ENCODE data around the gene NCDN.

Gene NCDN

GRCh38 chr1:35597870-35598269 is 40.3 kb downstream of the NCDN start:
- POLR2A ChIA-PET: no interaction called here
- H3K4me1 ChIP-seq (ENCODE audit: control extremely low read depth in 1 of 4, control insufficient read depth in 4 of 4, insufficient read depth in 4 of 4, low read length in 3 of 4): peaks cover 0 to 8% (median 5%) of the 10 kb centered on the region in 4 experiments
- H3K9me3 ChIP-seq (ENCODE audit: control extremely low read depth in 1 of 5, control insufficient read depth in 4 of 5, insufficient read depth in 2 of 5, low read depth in 1 of 5, low read length in 4 of 5): no peaks in the 10 kb centered on the region
- no peak overlapping the region for H3K4me3 ChIP-seq (ENCODE audit: control insufficient read depth in 1 of 7, extremely low read depth in 1 of 7, insufficient read depth in 4 of 7, low read depth in 2 of 7, low read length in 6 of 7)
- H3K27ac ChIP-seq (ENCODE audit: insufficient read depth in 1 of 2, low read depth in 1 of 2, low read length in 2 of 2, poor library complexity in 1 of 2, severe bottlenecking in 2 of 2): no peak overlapping the region
- peaks cover 9 to 48% (median 16%) of the 10 kb centered on the region in 4 experiments for H3K36me3 ChIP-seq (ENCODE audit: control insufficient read depth in 4 of 4, insufficient read depth in 4 of 4, low read length in 3 of 4)
- H3K27me3 ChIP-seq (replicated peaks in 2 of 5; ENCODE audit: control insufficient read depth in 4 of 5, insufficient read depth in 5 of 5, low read length in 4 of 5): no peaks in the 10 kb centered on the region
- no CpG with 5 or more reads among the region's 5 CpGs for WGBS (ENCODE audit: insufficient coverage)
- CTCF ChIA-PET: no interaction called here
- no peak for DNase-seq

GRCh38 chr1:35598895-35599294 is 41.3 kb downstream of the NCDN start:
- Histone ChIP-seq H3K9me3 (ENCODE audit: control extremely low read depth in 1 of 5, control insufficient read depth in 4 of 5, insufficient read depth in 2 of 5, low read depth in 1 of 5, low read length in 4 of 5) (no peaks in the 10 kb centered on the region), H3K36me3 (ENCODE audit: control insufficient read depth in 4 of 4, insufficient read depth in 4 of 4, low read length in 3 of 4) (peaks cover 12 to 52% (median 21%) of the 10 kb centered on the region in 4 experiments), H3K27ac (ENCODE audit: insufficient read depth in 1 of 2, low read depth in 1 of 2, low read length in 2 of 2, poor library complexity in 1 of 2, severe bottlenecking in 2 of 2) (no peak overlapping the region), H3K4me3 (ENCODE audit: control insufficient read depth in 1 of 7, extremely low read depth in 1 of 7, insufficient read depth in 4 of 7, low read depth in 2 of 7, low read length in 6 of 7) (no peak overlapping the region), H3K4me1 (ENCODE audit: control extremely low read depth in 1 of 4, control insufficient read depth in 4 of 4, insufficient read depth in 4 of 4, low read length in 3 of 4) (no peaks in the 10 kb centered on the region), H3K27me3 (replicated peaks in 2 of 5; ENCODE audit: control insufficient read depth in 4 of 5, insufficient read depth in 5 of 5, low read length in 4 of 5) (no peaks in the 10 kb centered on the region)
- POLR2A ChIA-PET: interaction anchor here (1.2 kb wide), 1 partner anchor 21 kb away, joined by 3 read pairs; no protein-coding TSS in a partner anchor
- no peak for DNase-seq
- WGBS (ENCODE audit: insufficient coverage): 100% methylated on average over 1 of the region's 2 CpGs
- CTCF ChIA-PET: interaction anchor here (1.7 kb wide), 1 partner anchor 16 kb away, joined by 3 read pairs; no protein-coding TSS in a partner anchor

- DNase-seq: no peak
- ChIA-PET POLR2A (interaction anchor here (1.2 kb wide), 1 partner anchor 21 kb away, joined by 3 read pairs; no protein-coding TSS in a partner anchor), CTCF (interaction anchor here (1.7 kb wide), 1 partner anchor 16 kb away, joined by 3 read pairs; no protein-coding TSS in a partner anchor)
- Histone ChIP-seq H3K9me3 (ENCODE audit: control extremely low read depth in 1 of 5, control insufficient read depth in 4 of 5, insufficient read depth in 2 of 5, low read depth in 1 of 5, low read length in 4 of 5) (no peaks in the 10 kb centered on the region), H3K4me1 (ENCODE audit: control extremely low read depth in 1 of 4, control insufficient read depth in 4 of 4, insufficient read depth in 4 of 4, low read length in 3 of 4) (no peaks in the 10 kb centered on the region), H3K36me3 (ENCODE audit: control insufficient read depth in 4 of 4, insufficient read depth in 4 of 4, low read length in 3 of 4) (peaks cover 12 to 52% (median 24%) of the 10 kb centered on the region in 4 experiments), H3K4me3 (ENCODE audit: control insufficient read depth in 1 of 7, extremely low read depth in 1 of 7, insufficient read depth in 4 of 7, low read depth in 2 of 7, low read length in 6 of 7) (no peak overlapping the region), H3K27ac (ENCODE audit: insufficient read depth in 1 of 2, low read depth in 1 of 2, low read length in 2 of 2, poor library complexity in 1 of 2, severe bottlenecking in 2 of 2) (no peak overlapping the region), H3K27me3 (replicated peaks in 2 of 5; ENCODE audit: control insufficient read depth in 4 of 5, insufficient read depth in 5 of 5, low read length in 4 of 5) (no peaks in the 10 kb centered on the region)
- WGBS (ENCODE audit: insufficient coverage): 97% methylated on average over 3 of the region's 3 CpGs
Measured at GRCh38 chr1:35599411-35599810, 41.8 kb downstream of the NCDN start.

- H3K27ac ChIP-seq (ENCODE audit: insufficient read depth in 1 of 2, low read depth in 1 of 2, low read length in 2 of 2, poor library complexity in 1 of 2, severe bottlenecking in 2 of 2): no peak overlapping the region
- WGBS (ENCODE audit: insufficient coverage): 95% methylated on average over 3 of the region's 3 CpGs
- POLR2A ChIA-PET: no interaction called here
Measured at GRCh38 chr1:35600593-35600992, 43.0 kb downstream of the NCDN start.

GRCh38 chr1:35603468-35603867 is 45.9 kb downstream of the NCDN start:
- Histone ChIP-seq H3K9me3 (ENCODE audit: control extremely low read depth in 1 of 5, control insufficient read depth in 4 of 5, insufficient read depth in 2 of 5, low read depth in 1 of 5, low read length in 4 of 5) (no peaks in the 10 kb centered on the region), H3K27me3 (replicated peaks in 2 of 5; ENCODE audit: control insufficient read depth in 4 of 5, insufficient read depth in 5 of 5, low read length in 4 of 5) (no peaks in the 10 kb centered on the region), H3K4me3 (ENCODE audit: control insufficient read depth in 1 of 7, extremely low read depth in 1 of 7, insufficient read depth in 4 of 7, low read depth in 2 of 7, low read length in 6 of 7) (no peak overlapping the region), H3K27ac (ENCODE audit: insufficient read depth in 1 of 2, low read depth in 1 of 2, low read length in 2 of 2, poor library complexity in 1 of 2, severe bottlenecking in 2 of 2) (no peak overlapping the region), H3K4me1 (ENCODE audit: control extremely low read depth in 1 of 4, control insufficient read depth in 4 of 4, insufficient read depth in 4 of 4, low read length in 3 of 4) (no peaks in the 10 kb centered on the region), H3K36me3 (ENCODE audit: control insufficient read depth in 4 of 4, insufficient read depth in 4 of 4, low read length in 3 of 4) (peaks cover 12 to 70% (median 47%) of the 10 kb centered on the region in 4 experiments)
- ChIA-PET CTCF (interaction anchor here (0.7 to 2.1 kb wide), 2 partner anchors 35 to 124 kb away, joined by 3 to 10 read pairs; no protein-coding TSS in a partner anchor), POLR2A (interaction anchor here (0.6 kb wide), 1 partner anchor 566 kb away, joined by 6 read pairs; no protein-coding TSS in a partner anchor)
- DNase-seq: no peak
- WGBS (ENCODE audit: insufficient coverage): 100% methylated on average over 3 of the region's 3 CpGs

More at GRCh38 chr1:35600593-35600992, 43.0 kb downstream of the NCDN start:
- no peak for DNase-seq
- Histone ChIP-seq H3K4me3 (ENCODE audit: control insufficient read depth in 1 of 7, extremely low read depth in 1 of 7, insufficient read depth in 4 of 7, low read depth in 2 of 7, low read length in 6 of 7) (no peak overlapping the region), H3K9me3 (ENCODE audit: control extremely low read depth in 1 of 5, control insufficient read depth in 4 of 5, insufficient read depth in 2 of 5, low read depth in 1 of 5, low read length in 4 of 5) (no peaks in the 10 kb centered on the region), H3K27me3 (replicated peaks in 2 of 5; ENCODE audit: control insufficient read depth in 4 of 5, insufficient read depth in 5 of 5, low read length in 4 of 5) (no peaks in the 10 kb centered on the region), H3K4me1 (ENCODE audit: control extremely low read depth in 1 of 4, control insufficient read depth in 4 of 4, insufficient read depth in 4 of 4, low read length in 3 of 4) (no peaks in the 10 kb centered on the region), H3K36me3 (ENCODE audit: control insufficient read depth in 4 of 4, insufficient read depth in 4 of 4, low read length in 3 of 4) (peaks cover 11 to 57% (median 31%) of the 10 kb centered on the region in 4 experiments)
- CTCF ChIA-PET: no interaction called here

GRCh38 chr1:35603941-35604340 is 46.3 kb downstream of the NCDN start:
- Histone ChIP-seq H3K27ac (ENCODE audit: insufficient read depth in 1 of 2, low read depth in 1 of 2, low read length in 2 of 2, poor library complexity in 1 of 2, severe bottlenecking in 2 of 2) (no peak overlapping the region), H3K4me3 (ENCODE audit: control insufficient read depth in 1 of 7, extremely low read depth in 1 of 7, insufficient read depth in 4 of 7, low read depth in 2 of 7, low read length in 6 of 7) (no peak overlapping the region), H3K27me3 (replicated peaks in 2 of 5; ENCODE audit: control insufficient read depth in 4 of 5, insufficient read depth in 5 of 5, low read length in 4 of 5) (no peaks in the 10 kb centered on the region), H3K9me3 (ENCODE audit: control extremely low read depth in 1 of 5, control insufficient read depth in 4 of 5, insufficient read depth in 2 of 5, low read depth in 1 of 5, low read length in 4 of 5) (no peaks in the 10 kb centered on the region), H3K36me3 (ENCODE audit: control insufficient read depth in 4 of 4, insufficient read depth in 4 of 4, low read length in 3 of 4) (peaks cover 12 to 71% (median 51%) of the 10 kb centered on the region in 4 experiments), H3K4me1 (ENCODE audit: control extremely low read depth in 1 of 4, control insufficient read depth in 4 of 4, insufficient read depth in 4 of 4, low read length in 3 of 4) (no peaks in the 10 kb centered on the region)
- ChIA-PET CTCF (interaction anchor here (0.7 to 2.1 kb wide), 3 partner anchors 35 to 282 kb away, joined by 3 to 10 read pairs (median 3); no protein-coding TSS in a partner anchor), POLR2A (interaction anchor here (0.6 kb wide), 1 partner anchor 566 kb away, joined by 6 read pairs; no protein-coding TSS in a partner anchor)
- DNase-seq: no peak
- WGBS (ENCODE audit: insufficient coverage): no CpG with 5 or more reads among the region's 4 CpGs

- no peaks in the 10 kb centered on the region for H3K4me1 ChIP-seq (ENCODE audit: control extremely low read depth in 1 of 4, control insufficient read depth in 4 of 4, insufficient read depth in 4 of 4, low read length in 3 of 4)
- DNase-seq: no peak
- CTCF ChIA-PET: interaction anchor here (0.6 to 2.1 kb wide), 6 partner anchors 12 to 284 kb away, joined by 3 to 10 read pairs (median 3); no protein-coding TSS in a partner anchor
- no peak overlapping the region for H3K4me3 ChIP-seq (ENCODE audit: control insufficient read depth in 1 of 7, extremely low read depth in 1 of 7, insufficient read depth in 4 of 7, low read depth in 2 of 7, low read length in 6 of 7)
- WGBS (ENCODE audit: insufficient coverage): 97% methylated on average over 4 of the region's 6 CpGs
- no peak overlapping the region for H3K27ac ChIP-seq (ENCODE audit: insufficient read depth in 1 of 2, low read depth in 1 of 2, low read length in 2 of 2, poor library complexity in 1 of 2, severe bottlenecking in 2 of 2)
- no peaks in the 10 kb centered on the region for H3K9me3 ChIP-seq (ENCODE audit: control extremely low read depth in 1 of 5, control insufficient read depth in 4 of 5, insufficient read depth in 2 of 5, low read depth in 1 of 5, low read length in 4 of 5)
- peaks cover 12 to 82% (median 55%) of the 10 kb centered on the region in 4 experiments for H3K36me3 ChIP-seq (ENCODE audit: control insufficient read depth in 4 of 4, insufficient read depth in 4 of 4, low read length in 3 of 4)
- no peaks in the 10 kb centered on the region for H3K27me3 ChIP-seq (replicated peaks in 2 of 5; ENCODE audit: control insufficient read depth in 4 of 5, insufficient read depth in 5 of 5, low read length in 4 of 5)
- POLR2A ChIA-PET: interaction anchor here (0.6 kb wide), 1 partner anchor 712 kb away, joined by 4 read pairs; no protein-coding TSS in a partner anchor
Measured at GRCh38 chr1:35605071-35605866, 47.7 kb downstream of the NCDN start.

Measured in common myeloid progenitor, CD34-positive (primary cell).